Esophagus mucosa (tissue), 1 donor: ENCODE measurements around the gene SLC2A5. TPM values are rescaled to one million over a fixed set of nuclear protein-coding genes. Genes with fewer than 3 reads are reported as not detected.

Experiments used
- ATAC-seq: fragments of 200-7000 bp; cut with Tn5 transposase; one replicate; pipeline ENCODE4 v1.9.1; 2020
- total RNA-seq: library from RNA; stranded (reverse); gene quantifications from one replicate; pipeline ENCODE4 v1.2.4, GENCODE V29; 2023
- donor health status: DM: yes; HTN: yes; CAD: no.

The SLC2A5 gene
- total RNA-seq: 5.9 TPM

- ATAC-seq: peak; percentile 40
Observed at GRCh38 chr1:9069326-9070100, at the start of gene SLC2A5. TSS of gene SLC2A5 (minus strand) at chr1:9069635. CDS start at chr1:9069536, 99 bp downstream.

GRCh38 chr1:9118186-9118585 is 48.8 kb upstream of the SLC2A5 start:
- ATAC-seq: no peak

- ATAC-seq: no peak
Observed at GRCh38 chr1:9115351-9116205, 46.1 kb upstream of the SLC2A5 start.

DNA sequence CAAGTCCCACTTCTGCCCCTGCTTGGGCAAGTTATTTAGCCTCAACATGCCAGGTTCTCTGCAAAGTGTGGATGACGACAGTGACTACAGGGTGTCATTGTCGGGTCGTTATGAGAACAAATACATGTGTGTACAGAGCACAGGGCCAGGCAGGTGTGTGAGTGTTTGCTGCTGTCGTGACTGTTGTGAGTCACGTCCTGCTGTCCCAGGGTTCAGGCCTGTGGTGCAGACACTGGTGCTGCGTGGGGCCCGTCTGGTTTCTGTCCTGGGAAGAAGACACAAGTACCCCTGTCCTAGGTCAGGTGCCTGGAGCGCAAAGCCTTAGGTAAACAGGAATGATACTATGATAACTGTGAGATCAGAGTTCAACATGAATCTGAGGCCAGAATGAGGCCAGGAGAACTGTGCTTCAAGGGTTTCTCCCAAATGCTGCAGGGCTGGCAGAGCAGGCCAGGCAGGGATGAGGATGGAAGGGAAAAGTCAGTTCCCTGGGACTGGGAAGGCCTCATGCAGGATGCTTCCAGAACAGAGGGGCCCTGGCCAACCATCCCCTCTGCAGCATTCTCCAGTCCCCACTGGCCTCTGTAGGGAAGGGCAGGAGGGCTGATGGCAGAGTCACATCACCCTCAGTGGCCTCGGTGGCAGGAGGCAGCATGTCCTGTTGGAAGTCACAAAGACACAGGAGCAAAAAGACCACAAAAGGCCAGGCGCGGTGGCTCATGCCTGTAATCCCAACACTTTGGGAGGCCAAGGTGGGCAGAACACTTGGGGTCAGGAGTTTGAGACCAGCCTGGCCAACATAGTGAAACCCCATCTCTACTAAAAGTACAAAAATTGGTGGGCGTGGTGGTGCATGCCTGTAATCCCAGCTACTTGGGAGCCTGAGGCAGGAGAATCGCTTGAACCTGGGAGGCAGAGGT is 43.8 kb upstream of the SLC2A5 start:
- peak; percentile 77 for ATAC-seq

GRCh38 chr1:9111957-9112356 is 42.5 kb upstream of the SLC2A5 start:
- ATAC-seq: peak; percentile 36

GRCh38 chr1:9111357-9111691 is 41.9 kb upstream of the SLC2A5 start:
- no peak for ATAC-seq

DNA sequence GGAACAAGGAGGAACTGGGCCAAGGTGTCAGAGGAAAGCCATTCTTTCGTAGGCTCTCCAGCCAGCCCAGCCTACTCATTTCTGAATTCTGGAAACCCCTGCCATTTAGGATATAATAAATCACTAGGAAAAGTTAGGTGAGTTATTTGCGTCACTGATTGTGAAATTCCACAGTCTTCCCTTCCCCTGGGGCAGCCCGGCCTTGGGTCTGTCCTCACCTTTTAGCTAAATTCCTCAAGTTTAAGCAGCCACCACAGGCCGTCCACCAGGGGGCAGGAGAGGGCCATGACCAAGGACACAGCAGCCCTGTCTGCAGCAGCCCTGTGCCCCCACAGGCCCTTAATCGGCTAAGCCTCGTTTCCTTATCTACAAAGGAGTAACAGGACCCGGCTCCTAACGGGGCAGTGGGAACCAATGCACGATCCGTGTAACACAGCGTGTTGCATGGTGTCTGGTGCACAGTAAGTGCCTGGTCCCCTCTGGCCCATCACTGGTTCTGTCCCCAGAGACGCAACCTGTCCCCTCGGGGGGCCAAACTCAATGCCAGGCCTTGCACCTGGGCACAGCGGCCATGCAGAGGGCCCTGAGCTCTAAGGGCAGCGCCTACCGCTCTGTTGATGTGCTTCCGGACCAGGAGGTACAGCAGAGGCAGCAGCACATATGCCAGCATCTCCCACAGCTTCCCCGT is 41.4 kb upstream of the SLC2A5 start:
- ATAC-seq: peak; percentile 75

GRCh38 chr1:9108056-9108665 is 38.7 kb upstream of the SLC2A5 start:
- ATAC-seq: no peak

- no peak for ATAC-seq
Observed at GRCh38 chr1:9107136-9107535, 37.7 kb upstream of the SLC2A5 start.

DNA sequence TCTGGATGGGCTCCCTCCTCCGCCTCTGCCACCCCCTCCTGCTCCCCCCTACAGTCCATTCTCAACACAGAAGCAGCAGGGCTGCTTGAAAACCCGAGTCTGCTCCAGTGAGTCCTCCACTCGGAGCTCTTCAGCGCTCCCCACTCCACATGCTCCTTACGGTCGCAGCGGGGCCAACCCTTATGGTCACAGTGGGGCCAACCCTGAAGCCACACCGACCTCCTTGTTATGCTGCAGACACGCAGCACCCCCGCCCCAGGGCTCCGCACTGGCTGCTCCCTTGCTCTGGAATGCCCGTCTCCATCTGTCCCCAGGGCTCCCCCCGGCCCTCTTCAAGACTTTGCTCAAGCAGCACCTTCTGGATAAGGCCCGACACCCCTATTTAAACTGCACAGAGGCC is 36.9 kb upstream of the SLC2A5 start:
- no peak for ATAC-seq

- no peak for ATAC-seq
Observed at GRCh38 chr1:9105336-9105867, 36.0 kb upstream of the SLC2A5 start.

DNA sequence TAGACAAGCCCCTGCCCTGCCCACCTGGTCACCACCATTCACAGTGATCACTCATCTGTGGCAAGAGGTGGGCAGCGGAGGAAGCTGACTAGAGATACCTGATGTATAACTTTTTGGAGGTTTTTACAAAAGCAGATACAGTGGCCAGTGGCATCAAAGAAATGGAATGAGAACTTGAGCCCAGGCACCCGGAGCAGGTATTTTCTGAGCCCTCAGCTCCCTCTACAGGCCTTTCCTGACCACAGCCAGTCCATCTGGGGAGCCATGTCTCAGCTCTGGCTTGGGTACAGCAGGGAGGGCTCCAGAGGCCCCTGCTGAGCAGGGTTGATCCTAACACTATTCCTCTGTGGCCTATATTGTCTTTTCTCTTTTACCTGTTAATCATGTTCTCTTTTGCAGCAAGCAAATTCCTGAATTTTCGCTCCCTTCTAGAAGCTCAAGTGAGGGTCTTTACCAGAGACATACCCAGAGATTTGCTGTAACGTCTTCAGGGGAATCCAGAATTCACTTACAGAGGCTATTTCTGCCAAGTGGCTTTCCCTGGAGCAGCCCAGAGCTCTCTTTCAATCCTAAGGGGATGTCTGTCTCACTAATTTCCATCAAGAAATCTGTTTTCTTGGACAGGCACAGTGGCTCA is 32.2 kb upstream of the SLC2A5 start:
- ATAC-seq: peak; percentile 58

- no peak for ATAC-seq
Observed at GRCh38 chr1:9100471-9101043, 31.1 kb upstream of the SLC2A5 start.

GRCh38 chr1:9099555-9099954 is 30.1 kb upstream of the SLC2A5 start:
- no peak for ATAC-seq

DNA sequence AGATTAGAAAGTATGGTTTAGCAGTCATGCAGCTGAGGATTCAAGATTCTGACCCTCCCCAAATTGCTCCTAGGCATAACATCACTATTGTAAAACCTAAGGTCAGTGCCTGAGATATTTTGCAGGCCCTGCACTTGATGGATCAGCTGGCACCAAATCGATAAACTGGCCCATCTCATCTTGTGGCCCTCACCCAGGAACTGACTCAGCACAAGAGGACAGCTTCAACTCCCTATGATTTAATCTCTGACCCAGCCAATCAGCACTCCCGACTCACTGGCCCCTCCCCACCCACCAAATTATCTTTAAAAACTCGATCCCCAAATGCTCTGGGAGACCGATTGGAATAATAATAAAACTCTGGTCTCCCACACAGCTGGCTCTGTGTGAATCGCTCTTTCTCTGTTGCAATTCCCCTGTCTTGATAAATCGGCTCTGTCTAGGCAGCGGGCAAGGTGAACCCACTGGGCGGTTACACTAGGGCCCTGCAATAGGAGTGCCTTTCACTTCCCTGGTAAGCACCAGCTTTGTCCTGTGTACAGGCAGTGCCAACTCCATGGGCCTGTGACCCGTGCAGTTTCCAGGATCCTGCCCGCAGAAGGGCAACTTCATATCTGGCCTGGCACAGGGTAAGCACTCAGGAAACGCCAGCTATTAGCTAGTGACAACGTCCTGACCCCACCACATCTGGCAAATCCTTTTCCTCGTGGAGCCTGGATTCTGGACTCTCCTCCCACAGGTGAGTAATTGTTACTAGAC is 28.7 kb upstream of the SLC2A5 start:
- no peak for ATAC-seq

DNA sequence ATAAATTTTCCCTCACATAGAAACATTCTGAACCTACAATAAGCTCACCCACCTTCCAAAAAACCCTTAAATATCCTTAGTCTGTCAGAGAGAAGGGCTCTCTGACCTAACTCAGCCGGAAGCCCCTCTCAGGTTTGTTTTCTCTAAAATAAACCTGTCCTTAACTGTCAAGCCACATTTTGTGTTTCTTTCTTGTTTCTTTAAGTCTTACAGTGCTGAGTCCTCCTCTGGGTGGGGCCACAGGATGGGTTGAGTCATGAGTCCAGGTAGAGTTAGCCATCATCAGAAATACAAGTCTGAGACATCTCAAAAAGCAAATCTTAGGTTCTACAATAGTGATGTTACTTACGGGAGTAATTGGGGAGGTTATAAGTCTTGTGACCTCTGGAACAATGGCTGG is 26.4 kb upstream of the SLC2A5 start:
- peak; percentile 51 for ATAC-seq

GRCh38 chr1:9093996-9094595 is 24.7 kb upstream of the SLC2A5 start:
- ATAC-seq: peak; percentile 28

GRCh38 chr1:9093581-9093980 is 24.1 kb upstream of the SLC2A5 start:
- ATAC-seq: no peak

- no peak for ATAC-seq
Observed at GRCh38 chr1:9093091-9093490, 23.7 kb upstream of the SLC2A5 start.
